GM12801 (cell line): ENCODE results near the gene ZDHHC19.

ENCODE experiments used
- TF ChIP-seq, protein P1 (sequence below): IDR thresholded peaks from one replicate; pipeline ENCODE4 v1.5.1; 2011; ENCODE audit warnings: control low read depth; ENCODE audit not compliant: insufficient read length; ENCODE audit errors: extremely low read depth

The ZDHHC19 gene

GRCh38 chr3:196219970-196220311 is 8.7 kb upstream of the ZDHHC19 start:
- TF ChIP-seq, protein P1, sequence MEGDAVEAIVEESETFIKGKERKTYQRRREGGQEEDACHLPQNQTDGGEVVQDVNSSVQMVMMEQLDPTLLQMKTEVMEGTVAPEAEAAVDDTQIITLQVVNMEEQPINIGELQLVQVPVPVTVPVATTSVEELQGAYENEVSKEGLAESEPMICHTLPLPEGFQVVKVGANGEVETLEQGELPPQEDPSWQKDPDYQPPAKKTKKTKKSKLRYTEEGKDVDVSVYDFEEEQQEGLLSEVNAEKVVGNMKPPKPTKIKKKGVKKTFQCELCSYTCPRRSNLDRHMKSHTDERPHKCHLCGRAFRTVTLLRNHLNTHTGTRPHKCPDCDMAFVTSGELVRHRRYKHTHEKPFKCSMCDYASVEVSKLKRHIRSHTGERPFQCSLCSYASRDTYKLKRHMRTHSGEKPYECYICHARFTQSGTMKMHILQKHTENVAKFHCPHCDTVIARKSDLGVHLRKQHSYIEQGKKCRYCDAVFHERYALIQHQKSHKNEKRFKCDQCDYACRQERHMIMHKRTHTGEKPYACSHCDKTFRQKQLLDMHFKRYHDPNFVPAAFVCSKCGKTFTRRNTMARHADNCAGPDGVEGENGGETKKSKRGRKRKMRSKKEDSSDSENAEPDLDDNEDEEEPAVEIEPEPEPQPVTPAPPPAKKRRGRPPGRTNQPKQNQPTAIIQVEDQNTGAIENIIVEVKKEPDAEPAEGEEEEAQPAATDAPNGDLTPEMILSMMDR = no peak

DNA sequence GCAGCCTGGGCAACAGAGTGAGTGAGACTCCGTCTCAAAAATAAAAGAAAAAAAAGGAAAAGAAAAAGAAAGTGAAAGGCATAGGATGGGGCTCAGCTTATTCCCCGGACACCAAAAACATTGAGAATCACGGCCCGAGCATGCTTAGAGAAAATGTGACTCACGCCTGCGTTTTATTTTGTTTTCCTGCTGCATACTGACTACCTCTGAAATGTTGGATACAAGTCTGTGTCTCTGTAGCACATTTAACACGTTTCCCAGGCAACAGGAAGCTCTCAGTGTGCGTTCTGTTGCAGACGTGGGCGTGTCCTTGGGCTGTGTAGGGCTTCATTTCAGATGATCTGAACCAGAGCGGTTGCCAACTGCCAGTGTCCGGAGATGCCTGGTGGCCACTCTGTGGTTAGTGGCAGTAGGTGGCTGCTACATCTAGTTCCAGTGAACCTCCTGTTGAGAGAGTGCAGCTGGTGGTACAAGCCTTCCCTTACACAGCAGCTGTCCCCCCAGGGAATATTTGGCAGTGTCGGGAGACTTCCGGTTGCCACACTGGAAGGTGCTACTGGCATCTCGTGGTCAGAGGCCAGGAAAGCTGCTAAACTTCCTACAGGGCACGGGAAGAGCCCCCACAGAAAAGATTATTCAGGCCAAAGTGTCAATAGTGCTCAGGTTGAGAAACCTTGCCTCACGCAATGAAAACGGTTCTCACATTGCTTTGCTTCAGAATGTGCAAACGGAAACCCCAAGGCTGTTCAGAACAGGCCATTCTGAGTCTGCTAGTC is 8.2 kb upstream of the ZDHHC19 start:
- TF ChIP-seq, protein P1 = no peak

DNA sequence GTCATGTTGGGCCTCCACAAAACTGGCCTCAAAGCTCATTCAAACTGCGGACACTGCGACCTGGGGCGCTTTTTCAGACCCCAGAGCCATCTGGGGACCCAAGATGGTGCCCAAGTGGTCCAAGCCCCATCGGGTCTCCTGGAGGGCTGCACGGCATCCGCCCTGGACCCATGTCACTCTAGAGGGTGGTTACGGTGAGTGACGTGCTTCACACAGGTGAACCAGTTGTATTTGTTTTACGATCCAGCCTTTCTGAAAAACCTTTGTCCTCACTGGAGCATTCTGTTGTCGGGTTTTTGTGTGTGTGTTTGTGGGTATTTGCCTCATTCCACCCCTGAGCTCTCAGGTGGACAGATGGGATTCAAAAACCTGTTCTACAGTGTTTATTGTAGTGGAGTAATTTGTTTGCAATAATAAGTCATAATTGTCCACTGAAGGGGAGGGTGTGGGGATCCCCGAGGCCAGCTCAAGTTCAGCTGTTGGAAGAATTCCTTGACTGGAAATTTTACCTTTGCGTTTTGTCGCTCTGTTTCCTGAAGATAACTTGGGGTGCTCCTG is 7.0 kb upstream of the ZDHHC19 start:
- TF ChIP-seq, protein P1 = no peak

GRCh38 chr3:196217307-196218154 is 6.3 kb upstream of the ZDHHC19 start:
- TF ChIP-seq, protein P1 = no peak

DNA sequence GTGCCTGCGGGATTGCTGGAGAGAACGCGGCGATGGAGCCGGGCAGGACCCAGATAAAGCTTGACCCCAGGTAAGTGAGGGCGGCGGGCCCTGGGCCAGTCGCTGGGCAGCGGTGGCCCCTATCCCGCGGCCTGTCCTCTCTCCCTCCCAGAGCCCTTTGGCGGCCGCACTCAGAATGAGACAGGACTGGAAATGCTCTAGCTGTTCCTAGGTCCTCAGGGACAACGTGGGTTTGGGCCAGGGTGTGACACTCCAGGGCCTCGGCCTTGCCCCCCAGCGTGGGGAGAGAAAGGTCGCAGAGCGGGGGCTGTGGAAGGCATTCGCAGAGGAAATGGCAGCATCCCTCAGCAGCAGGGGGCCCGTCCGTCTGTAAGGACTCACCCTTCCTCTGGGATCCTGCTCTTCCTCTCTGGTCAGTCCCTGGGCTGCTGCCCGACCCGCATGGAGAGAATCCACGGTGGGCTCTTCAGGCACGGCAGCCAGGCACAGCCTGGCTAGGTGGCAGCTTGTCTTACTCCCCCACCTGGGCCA is 5.5 kb upstream of the ZDHHC19 start:
- TF ChIP-seq, protein P1 = no peak

DNA sequence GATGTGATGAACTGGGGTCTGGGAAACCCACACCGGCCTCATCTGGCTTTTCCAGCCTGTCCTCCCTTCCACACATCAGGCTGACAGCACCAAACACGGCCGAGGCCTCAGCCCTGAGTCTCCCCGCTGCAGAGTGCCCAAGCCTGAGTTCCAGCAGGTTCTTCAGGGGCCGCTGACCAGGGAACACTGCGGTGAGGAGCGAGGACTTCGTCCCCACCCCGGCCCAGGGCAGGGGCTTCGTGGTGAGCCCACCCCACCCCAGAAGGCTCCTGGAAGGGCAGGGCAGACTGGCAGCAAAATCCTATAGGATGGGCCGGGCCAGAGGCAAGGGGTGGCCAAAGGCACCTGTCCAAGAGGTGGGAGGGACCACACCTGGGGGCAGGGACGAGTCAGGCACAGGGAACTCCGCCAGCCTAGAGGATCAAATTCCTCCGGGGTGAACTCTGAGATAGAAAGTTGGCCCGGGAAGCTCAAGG is 4.9 kb upstream of the ZDHHC19 start, which contains the start of gene SLC51A:
SLC51A (plus strand) TSS at position 446 of the 476 bp plus-strand sequence. CDS start 179 bp downstream, outside the sequence.
- TF ChIP-seq, protein P1 = no peak
